Stimulated activated naive CD8-positive, alpha-beta T cell treated with anti-CD3 and anti-CD28 coated beads, Interleukin-15, amount 100 ng/mL, for 72 hours (primary cell): Measurements from ENCODE around the gene HOPX.
"Not testable (repeated sequence)": the region's sequence is repeated elsewhere in the genome, so short reads cannot be mapped to it uniquely, and the experiment has no call there.

Experiments used
- ATAC-seq: fragments of 150-1000 bp; cut with Tn5 transposase; 2 replicates; pipeline ENCODE4 v1.10.0; 2021; ENCODE audit warnings: mild to moderate bottlenecking, moderate library complexity
- DNase-seq, 2 donors: peaks; one replicate each; pipeline ENCODE4 v3.0.0; 2021 to 2022
- H3K27ac Mint-ChIP-seq, 2 donors: one replicate each; pipeline ENCODE4 v1.8.0; 2022; ENCODE audit warnings: mild to moderate bottlenecking in 2 of 2, mixed read lengths in 2 of 2, moderate library complexity in 2 of 2
- H3K27me3 Mint-ChIP-seq: one replicate; pipeline ENCODE4 v1.8.0; 2022; ENCODE audit warnings: mixed read lengths
- H3K4me1 Mint-ChIP-seq: one replicate; pipeline ENCODE4 v1.8.0; 2022; ENCODE audit warnings: mild to moderate bottlenecking, mixed read lengths
- H3K4me3 Mint-ChIP-seq, 2 donors: one replicate each; pipeline ENCODE4 v1.8.0; 2022; ENCODE audit warnings: mild to moderate bottlenecking in 2 of 2, mixed read lengths in 2 of 2, moderate library complexity in 1 of 2
- H3K9me3 Mint-ChIP-seq, 2 donors: one replicate each; pipeline ENCODE4 v1.8.0; 2022; ENCODE audit warnings: mixed read lengths in 2 of 2

HOPX gene

DNA sequence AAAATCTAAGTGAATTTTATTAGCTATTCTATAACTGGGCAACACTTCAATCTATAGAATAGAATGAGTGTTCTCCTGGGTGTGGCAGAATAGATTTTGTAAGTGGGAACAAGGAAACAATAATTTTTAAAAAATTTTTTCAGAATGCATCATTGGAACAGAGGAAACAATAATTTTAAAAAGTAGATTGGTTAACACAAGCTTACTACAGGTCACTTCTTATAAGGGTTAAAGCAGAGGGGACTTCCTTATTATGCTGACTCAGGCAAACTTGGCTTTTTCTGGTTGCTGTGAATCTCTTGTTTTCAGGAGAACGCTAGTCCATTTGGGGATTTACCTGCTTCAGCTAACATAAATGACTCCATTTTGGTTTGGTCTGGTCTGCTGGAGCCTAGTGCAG is 52.5 kb downstream of the HOPX start:
- ATAC-seq (no peak), DNase-seq (no peak)
- Mint-ChIP-seq H3K9me3 (peaks cover 21 to 24% of the 10 kb centered on the region in 2 donors), H3K27ac (no peak overlapping the region), H3K4me3 (no peak overlapping the region), H3K4me1 (no peaks in the 10 kb centered on the region), H3K27me3 (no peaks in the 10 kb centered on the region)

DNA sequence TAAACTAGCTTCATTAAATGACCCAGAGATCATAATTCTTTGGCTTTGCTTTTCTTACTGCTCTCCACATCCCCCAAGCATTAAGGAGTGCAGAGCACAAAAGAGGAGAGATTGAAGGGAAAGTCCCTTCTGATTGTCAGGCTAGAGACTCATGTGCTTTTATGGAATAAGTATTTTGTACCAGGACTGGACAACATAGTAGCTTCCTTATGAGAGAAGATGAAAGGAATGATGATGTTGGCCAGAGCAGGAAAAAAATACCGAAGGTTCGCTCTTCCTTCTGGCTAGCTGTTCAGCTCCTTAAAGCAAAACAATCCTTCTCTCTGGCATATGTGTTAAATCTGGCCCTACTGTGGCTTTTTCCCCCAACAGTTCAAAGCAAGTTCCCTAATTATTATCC is 53.1 kb downstream of the HOPX start:
- no peak overlapping the region for H3K27ac Mint-ChIP-seq
- H3K9me3 Mint-ChIP-seq = peaks cover 27 to 30% of the 10 kb centered on the region in 2 donors
- DNase-seq (no peak), ATAC-seq (no peak)
- H3K4me3 Mint-ChIP-seq = no peak overlapping the region
- H3K27me3 Mint-ChIP-seq = no peaks in the 10 kb centered on the region
- no peaks in the 10 kb centered on the region for H3K4me1 Mint-ChIP-seq

DNA sequence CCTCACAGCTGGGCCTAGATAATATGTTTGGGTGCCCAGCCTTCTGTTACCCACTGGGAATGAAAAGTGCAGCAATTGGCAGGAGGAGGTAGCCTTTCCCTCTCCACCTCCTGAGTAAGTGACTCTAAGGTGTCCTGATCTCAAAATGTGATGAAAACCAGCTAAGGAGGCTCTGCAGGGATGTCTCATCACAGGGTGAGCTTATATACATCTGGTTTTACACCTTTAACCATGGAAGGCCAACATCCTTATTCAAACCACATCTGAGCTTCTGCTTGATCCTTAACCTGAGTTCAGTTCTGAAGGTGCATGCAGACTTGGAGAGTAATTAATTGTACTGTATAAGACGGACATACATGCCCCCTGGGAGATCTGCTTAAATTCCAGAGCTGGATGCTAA is 53.7 kb downstream of the HOPX start:
- H3K4me1 Mint-ChIP-seq = no peaks in the 10 kb centered on the region
- peaks cover 28 to 30% of the 10 kb centered on the region in 2 donors for H3K9me3 Mint-ChIP-seq
- DNase-seq = no peak
- no peak for ATAC-seq
- no peaks in the 10 kb centered on the region for H3K27me3 Mint-ChIP-seq
- H3K4me3 Mint-ChIP-seq = no peak overlapping the region
- H3K27ac Mint-ChIP-seq = no peak overlapping the region

- Mint-ChIP-seq H3K27me3 (no peaks in the 10 kb centered on the region), H3K4me1 (no peaks in the 10 kb centered on the region), H3K9me3 (peaks cover 28 to 30% of the 10 kb centered on the region in 2 donors), H3K27ac (no peak overlapping the region), H3K4me3 (no peak overlapping the region)
- ATAC-seq (no peak), DNase-seq (no peak)
These were observed 54.1 kb downstream of the HOPX start for GRCh38 chr4:56626963-56627362.

- Mint-ChIP-seq H3K4me1 (no peaks in the 10 kb centered on the region), H3K27ac (no peak overlapping the region), H3K4me3 (no peak overlapping the region), H3K9me3 (peaks cover 28 to 30% of the 10 kb centered on the region in 2 donors), H3K27me3 (peaks cover 5% of the 10 kb centered on the region)
- DNase-seq (no peak), ATAC-seq (no peak)
These were observed 54.7 kb downstream of the HOPX start for GRCh38 chr4:56626420-56626819.

- Mint-ChIP-seq H3K4me3 (no peak overlapping the region), H3K4me1 (no peaks in the 10 kb centered on the region), H3K27ac (no peak overlapping the region), H3K27me3 (peaks cover 15% of the 10 kb centered on the region), H3K9me3 (peaks cover 23 to 35% of the 10 kb centered on the region in 2 donors)
- no peak for ATAC-seq
- no peak for DNase-seq
These were observed 58.9 kb downstream of the HOPX start for GRCh38 chr4:56622176-56622575.

- Mint-ChIP-seq H3K27ac (no peak overlapping the region), H3K27me3 (peaks cover 15% of the 10 kb centered on the region), H3K9me3 (peaks cover 11 to 23% of the 10 kb centered on the region in 2 donors), H3K4me1 (no peaks in the 10 kb centered on the region), H3K4me3 (no peak overlapping the region)
- ATAC-seq (no peak), DNase-seq (no peak)
These were observed 61.3 kb downstream of the HOPX start for GRCh38 chr4:56619816-56620215.

DNA sequence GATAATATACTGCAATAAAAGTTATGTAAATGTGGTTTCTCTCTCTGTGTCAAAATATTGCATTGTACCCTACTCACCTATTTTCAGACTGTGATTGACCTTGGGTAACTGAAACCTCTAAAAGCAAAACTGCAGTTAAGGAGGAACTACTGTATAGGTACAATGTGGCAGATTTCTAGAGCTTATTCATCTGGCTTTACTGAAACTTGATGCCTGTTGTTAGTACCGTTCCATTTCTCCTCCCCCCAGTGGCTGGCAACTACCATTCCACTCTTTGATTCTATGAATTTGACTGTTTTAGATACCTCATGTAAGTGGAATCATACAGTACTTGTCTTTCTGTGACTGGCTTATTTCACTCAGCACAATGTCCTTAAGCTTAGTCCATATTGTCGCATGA is 61.9 kb downstream of the HOPX start:
- ATAC-seq = peak; percentile 74

DNA sequence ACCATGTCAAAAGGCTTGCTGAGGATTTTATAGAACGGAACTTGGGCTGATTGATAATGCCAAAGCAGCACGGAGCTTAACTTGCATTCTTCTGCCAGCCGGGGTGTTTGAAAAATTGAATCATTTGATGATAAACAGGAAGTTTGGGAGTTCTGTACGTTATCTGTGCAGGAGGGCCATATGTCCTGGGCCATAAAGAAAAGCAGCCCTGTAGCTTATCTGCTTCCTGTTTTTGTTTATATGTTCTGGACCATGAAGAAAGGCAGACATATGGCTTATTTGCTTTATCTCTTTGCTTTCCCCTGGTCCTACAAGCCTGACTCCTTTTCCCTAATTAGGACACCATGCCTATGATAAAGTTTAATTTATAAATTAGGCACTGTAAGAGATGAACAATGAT is 62.4 kb downstream of the HOPX start:
- Mint-ChIP-seq H3K9me3 (peaks cover 7 to 16% of the 10 kb centered on the region in 2 donors), H3K27ac (no peak overlapping the region), H3K27me3 (peaks cover 15% of the 10 kb centered on the region), H3K4me3 (no peak overlapping the region), H3K4me1 (no peaks in the 10 kb centered on the region)
- no peak for DNase-seq
- ATAC-seq = no peak

More for the DNA sequence above, 61.9 kb downstream of the HOPX start:
- H3K4me3 Mint-ChIP-seq = no peak overlapping the region
- H3K27me3 Mint-ChIP-seq = peaks cover 15% of the 10 kb centered on the region
- H3K9me3 Mint-ChIP-seq = peaks cover 11 to 20% of the 10 kb centered on the region in 2 donors
- H3K27ac Mint-ChIP-seq = no peak overlapping the region
- H3K4me1 Mint-ChIP-seq = no peaks in the 10 kb centered on the region
- DNase-seq = no peak

DNA sequence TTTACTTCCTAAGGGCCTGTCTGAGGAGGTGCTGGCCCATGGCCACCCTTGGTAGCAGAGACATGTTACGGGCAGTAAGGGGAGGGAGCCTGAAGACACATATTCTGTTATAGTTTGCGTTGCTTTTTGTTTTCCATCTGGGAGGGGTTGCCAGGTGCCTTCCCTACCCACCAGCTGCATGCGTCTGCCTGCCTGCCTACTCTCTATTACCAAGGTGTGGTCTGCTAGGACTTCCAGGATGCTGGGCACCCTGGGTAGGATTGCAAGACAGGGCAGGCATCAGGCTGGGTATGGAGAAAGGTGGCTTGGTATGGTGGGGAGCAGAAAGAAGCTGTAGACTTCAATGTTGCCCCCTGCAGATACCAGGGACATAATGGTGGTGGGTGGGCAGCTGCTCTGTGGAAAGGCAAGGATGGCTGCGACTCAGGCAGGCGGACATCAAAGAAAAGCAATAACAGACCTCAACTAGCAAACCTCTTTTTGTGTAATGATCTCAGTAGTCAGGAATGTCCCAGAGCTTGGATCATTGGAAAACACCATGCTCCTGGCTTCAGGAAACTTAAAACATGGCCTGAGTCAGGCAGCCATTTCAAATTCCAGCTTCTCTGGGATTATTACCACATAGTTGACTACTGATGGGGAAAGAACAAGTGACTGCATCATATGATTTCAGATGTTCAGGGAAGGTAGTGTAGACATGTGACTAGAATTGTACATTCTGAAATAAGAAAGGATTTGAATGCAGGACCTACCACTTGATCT is 67.8 kb downstream of the HOPX start:
- no peak overlapping the region for H3K27ac Mint-ChIP-seq
- H3K4me1 Mint-ChIP-seq = no peaks in the 10 kb centered on the region
- ATAC-seq (no peak), DNase-seq (no peak)
- peaks cover 4 to 7% of the 10 kb centered on the region in 2 donors for H3K9me3 Mint-ChIP-seq
- no peak overlapping the region for H3K4me3 Mint-ChIP-seq
- H3K27me3 Mint-ChIP-seq = peaks cover 7% of the 10 kb centered on the region

GRCh38 chr4:56612282-56612681 is 68.8 kb downstream of the HOPX start:
- no peak for ATAC-seq
- Mint-ChIP-seq H3K4me3 (no peak overlapping the region), H3K27ac (no peak overlapping the region), H3K4me1 (no peaks in the 10 kb centered on the region), H3K9me3 (peaks cover 0 to 4% of the 10 kb centered on the region in 2 donors), H3K27me3 (no peaks in the 10 kb centered on the region)
- DNase-seq = no peak

GRCh38 chr4:56611501-56611900 is 69.6 kb downstream of the HOPX start:
- no peaks in the 10 kb centered on the region for H3K4me1 Mint-ChIP-seq
- no peak for DNase-seq

GRCh38 chr4:56610170-56610569 is 70.9 kb downstream of the HOPX start:
- not testable (repeated sequence) for ATAC-seq, H3K27ac Mint-ChIP-seq, DNase-seq, H3K4me1 Mint-ChIP-seq, H3K9me3 Mint-ChIP-seq, H3K4me3 Mint-ChIP-seq
- peaks cover 11% of the 10 kb centered on the region for H3K27me3 Mint-ChIP-seq

More at GRCh38 chr4:56611501-56611900, 69.6 kb downstream of the HOPX start:
- H3K4me3 Mint-ChIP-seq = no peak overlapping the region
- ATAC-seq = no peak
- H3K9me3 Mint-ChIP-seq = peaks cover 0 to 4% of the 10 kb centered on the region in 2 donors
- H3K27ac Mint-ChIP-seq = no peak overlapping the region
- H3K27me3 Mint-ChIP-seq = peaks cover 4% of the 10 kb centered on the region

GRCh38 chr4:56607926-56608325 is 73.2 kb downstream of the HOPX start:
- H3K4me1 Mint-ChIP-seq = no peaks in the 10 kb centered on the region
- no peak for ATAC-seq
- DNase-seq = no peak
- peaks cover 0 to 4% of the 10 kb centered on the region in 2 donors for H3K9me3 Mint-ChIP-seq
- H3K27me3 Mint-ChIP-seq = peaks cover 11% of the 10 kb centered on the region
- H3K4me3 Mint-ChIP-seq = no peak overlapping the region
- H3K27ac Mint-ChIP-seq = no peak overlapping the region

DNA sequence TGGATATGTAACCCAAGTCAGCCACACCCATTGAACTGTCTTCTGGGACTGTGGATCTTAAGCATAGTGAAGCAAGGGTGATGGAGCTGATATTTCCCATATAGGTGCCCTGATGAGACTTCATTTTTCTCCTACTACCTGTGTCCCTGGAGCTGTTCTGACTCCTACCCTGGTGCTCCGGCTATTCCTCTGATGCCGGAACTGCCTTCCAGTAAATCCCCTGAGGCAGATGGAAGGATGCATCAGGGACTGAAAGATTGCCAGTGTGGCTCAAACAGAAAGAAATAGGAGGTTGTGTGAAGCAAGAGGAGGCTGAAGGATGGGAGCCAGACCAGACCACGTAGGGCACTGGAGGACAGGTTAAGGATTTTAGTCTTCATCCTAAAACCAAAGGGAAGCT is 74.7 kb downstream of the HOPX start:
- Mint-ChIP-seq H3K27me3 (peaks cover 11% of the 10 kb centered on the region), H3K27ac (no peak overlapping the region), H3K4me3 (no peak overlapping the region), H3K9me3 (peaks cover 0 to 4% of the 10 kb centered on the region in 2 donors), H3K4me1 (no peaks in the 10 kb centered on the region)
- no peak for ATAC-seq
- no peak for DNase-seq

DNA sequence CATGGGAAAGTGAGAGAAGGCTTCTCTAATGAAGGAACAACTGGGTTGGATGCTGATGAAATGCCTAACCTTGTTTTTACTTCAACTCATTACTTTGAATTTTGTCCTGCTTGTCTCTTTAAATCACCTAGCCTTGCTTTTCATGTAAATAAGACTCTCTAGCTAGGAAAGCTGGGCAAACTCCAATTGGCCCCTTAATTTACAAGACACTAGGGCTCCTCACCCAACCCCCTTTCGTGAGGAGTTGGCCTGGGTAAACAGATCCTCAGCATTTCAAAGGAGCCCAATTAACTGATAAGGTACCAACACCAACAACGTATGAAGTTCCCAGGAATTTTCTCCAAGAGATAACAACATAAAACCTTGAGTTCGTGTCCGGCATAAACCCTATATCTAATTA is 75.6 kb downstream of the HOPX start:
- not testable (repeated sequence) for DNase-seq, H3K27ac Mint-ChIP-seq, H3K4me3 Mint-ChIP-seq, ATAC-seq, H3K9me3 Mint-ChIP-seq, H3K4me1 Mint-ChIP-seq
- peaks cover 11% of the 10 kb centered on the region for H3K27me3 Mint-ChIP-seq

- H3K4me3 Mint-ChIP-seq = no peak overlapping the region
- ATAC-seq (no peak), DNase-seq (no peak)
- H3K27ac Mint-ChIP-seq = no peak overlapping the region
- peaks cover 11% of the 10 kb centered on the region for H3K27me3 Mint-ChIP-seq
- H3K4me1 Mint-ChIP-seq = no peaks in the 10 kb centered on the region
- peaks cover 8 to 15% of the 10 kb centered on the region in 2 donors for H3K9me3 Mint-ChIP-seq
These were observed 77.8 kb downstream of the HOPX start for GRCh38 chr4:56603297-56603696.
